Measurements from ENCODE around the gene NUFIP1.

DNA sequence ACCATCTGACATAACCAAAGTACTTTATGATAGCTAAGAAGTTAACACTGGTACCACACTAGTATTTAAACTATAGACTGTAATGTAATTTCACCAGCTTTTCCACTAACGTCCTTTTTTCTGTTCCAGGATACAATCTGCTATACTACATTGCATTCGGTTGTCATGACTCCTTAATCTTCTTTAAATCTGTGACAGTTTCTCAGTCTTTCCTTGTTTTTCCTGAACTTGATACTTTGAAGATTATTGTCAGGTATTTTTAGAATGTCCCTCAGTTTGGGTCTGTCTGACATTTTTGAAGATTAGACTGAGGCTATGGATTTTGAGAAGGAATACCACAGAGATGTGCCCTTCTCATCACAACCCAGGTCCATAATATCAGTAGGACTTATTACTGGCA is 36.6 kb downstream of the NUFIP1 start:
- TF ChIP-seq POLR2A (IDR thresholded peaks at IDR 0.05; ENCODE audit: extremely low read depth, insufficient read length), result no peak
- TF ChIP-seq, protein P1, sequence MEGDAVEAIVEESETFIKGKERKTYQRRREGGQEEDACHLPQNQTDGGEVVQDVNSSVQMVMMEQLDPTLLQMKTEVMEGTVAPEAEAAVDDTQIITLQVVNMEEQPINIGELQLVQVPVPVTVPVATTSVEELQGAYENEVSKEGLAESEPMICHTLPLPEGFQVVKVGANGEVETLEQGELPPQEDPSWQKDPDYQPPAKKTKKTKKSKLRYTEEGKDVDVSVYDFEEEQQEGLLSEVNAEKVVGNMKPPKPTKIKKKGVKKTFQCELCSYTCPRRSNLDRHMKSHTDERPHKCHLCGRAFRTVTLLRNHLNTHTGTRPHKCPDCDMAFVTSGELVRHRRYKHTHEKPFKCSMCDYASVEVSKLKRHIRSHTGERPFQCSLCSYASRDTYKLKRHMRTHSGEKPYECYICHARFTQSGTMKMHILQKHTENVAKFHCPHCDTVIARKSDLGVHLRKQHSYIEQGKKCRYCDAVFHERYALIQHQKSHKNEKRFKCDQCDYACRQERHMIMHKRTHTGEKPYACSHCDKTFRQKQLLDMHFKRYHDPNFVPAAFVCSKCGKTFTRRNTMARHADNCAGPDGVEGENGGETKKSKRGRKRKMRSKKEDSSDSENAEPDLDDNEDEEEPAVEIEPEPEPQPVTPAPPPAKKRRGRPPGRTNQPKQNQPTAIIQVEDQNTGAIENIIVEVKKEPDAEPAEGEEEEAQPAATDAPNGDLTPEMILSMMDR (IDR thresholded peaks at IDR 0.05; ENCODE audit: low read depth, low read length), result no peak
